HG02938 (cell line): ENCODE results near the gene MEIS2.

Experiments used
- ATAC-seq: cut with Tn5 transposase; IDR thresholded peaks from one replicate; pipeline ENCODE4 v1.9.1; 2021; ENCODE audit warnings: mild to moderate bottlenecking, moderate library complexity; ENCODE audit not compliant: unreplicated experiment

The MEIS2 gene

DNA sequence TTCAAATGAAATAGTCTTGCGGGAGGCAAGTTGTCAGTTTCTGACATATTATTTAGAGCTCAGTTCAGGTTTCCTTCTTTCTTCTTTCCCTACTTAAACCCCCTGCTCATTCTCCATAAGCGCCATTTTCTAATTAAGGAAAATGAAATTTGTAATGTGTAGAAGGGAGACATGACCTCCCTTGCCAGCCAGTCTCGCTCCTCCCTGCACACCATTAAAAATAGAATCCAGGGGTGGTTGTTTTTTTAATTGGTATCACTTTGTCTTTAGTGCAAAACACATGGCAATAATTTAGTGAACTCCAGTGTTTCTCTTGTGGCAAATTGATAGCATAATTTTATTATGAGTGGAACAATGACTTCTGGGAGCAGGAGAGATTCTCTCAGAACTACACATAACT, 160.1 kb downstream of the MEIS2 start:
- ATAC-seq: no peak

DNA sequence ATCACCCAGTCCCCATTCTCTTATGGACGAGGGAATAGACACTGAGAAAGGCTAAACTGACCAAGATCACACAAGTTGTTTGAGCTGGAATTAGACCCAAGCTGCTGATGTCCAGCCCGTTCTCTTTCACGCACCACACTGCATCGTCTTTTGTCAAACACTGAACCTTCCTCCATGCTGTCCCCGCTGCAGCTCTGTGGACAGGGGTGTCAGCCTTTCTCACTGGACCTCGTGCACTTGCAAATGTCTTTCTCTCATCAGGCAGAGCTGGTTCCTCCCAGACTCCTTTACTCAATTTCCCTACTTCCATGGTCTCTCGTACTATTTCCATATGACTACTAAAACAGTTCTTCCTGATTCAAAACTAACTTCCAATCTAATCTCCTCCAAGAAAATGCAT, 161.6 kb downstream of the MEIS2 start:
- ATAC-seq: no peak

DNA sequence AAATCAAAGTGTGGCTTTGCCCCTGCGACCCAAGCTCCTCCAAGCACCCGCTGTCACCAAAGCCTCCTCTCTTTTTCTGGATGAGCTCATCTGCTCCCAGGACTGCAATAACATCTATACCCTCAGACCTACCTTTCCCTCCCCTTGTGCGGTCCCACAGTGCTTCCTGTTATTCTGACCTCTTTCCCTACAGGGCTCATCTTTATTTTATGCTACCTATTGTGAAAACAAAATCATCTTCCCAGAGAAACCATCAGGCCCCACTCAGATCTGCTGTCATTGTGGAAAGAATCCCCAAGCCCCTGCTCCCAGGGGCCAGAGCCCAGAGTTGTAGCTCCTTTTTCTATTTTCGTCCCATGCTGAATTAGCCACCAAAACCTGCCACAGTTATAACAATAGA, 162.2 kb downstream of the MEIS2 start:
- no peak for ATAC-seq

DNA sequence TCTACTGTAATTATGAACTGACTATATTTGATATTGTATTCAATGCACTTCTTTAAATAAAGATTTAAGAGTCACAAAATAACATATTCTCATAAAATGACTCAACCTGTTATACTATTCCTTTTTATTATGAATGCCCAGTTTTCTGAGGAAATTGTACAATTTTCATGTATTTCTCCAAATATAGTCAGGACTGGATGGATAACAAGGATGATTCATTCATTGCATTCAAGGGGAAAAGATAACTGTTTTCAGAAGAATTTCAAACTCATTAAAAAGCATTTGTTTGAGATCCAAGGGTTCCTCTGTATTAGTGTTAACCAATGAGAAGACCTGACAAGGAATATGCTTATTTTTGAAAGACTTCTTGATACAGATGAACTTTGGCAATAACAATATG, 163.7 kb downstream of the MEIS2 start:
- ATAC-seq: no peak

DNA sequence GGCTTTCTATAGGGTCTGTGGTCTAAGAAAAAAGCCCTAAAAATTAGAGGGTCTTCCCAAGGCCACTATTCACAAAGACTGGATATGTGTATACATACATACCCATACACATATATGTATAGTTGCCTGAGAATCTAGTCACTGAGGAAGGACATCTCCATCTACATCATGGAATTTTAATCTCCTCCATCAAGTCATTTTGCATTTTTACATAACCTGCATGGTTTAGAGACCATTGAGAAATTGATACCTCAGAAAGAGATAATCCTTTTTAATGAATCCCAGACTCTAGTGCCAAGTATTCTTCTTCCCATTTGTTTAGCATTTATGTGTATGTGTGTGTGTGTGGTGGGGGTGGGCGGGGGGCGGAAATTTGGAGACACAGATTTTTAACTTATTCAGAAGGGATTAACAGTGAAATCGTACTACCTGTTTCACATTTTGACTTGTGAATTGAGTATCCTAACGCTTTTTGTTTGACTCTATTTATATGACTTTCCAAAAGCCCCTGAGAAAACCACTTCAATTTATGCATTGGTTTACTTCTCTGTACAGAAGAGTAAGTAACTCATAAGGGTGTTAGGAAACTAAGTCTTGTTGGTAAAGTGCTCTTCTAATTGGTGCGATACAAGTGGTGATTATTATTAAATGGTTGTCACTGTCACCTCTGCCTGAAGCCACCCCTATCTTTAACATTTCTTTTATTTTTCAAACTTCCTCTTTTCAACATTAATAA, 166.9 kb downstream of the MEIS2 start:
- no peak for ATAC-seq

DNA sequence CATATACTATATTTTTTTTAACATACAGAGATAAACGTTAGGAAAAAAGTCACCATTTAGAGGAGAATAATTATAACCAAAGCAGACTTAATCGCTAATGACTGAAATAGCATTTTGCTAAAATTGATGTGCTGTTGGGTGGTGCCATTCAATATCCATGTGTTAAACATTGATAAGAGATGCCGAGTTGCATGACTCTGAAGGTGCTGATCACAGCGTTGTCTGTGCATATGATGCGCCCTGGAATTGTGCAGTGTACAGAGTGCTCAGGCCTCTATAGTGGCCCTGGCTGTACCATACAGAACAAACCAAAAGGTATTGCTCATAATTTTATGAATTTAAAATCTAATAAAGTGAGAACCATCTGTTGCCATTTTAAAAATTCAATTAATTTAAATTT, 168.3 kb downstream of the MEIS2 start:
- no peak for ATAC-seq

DNA sequence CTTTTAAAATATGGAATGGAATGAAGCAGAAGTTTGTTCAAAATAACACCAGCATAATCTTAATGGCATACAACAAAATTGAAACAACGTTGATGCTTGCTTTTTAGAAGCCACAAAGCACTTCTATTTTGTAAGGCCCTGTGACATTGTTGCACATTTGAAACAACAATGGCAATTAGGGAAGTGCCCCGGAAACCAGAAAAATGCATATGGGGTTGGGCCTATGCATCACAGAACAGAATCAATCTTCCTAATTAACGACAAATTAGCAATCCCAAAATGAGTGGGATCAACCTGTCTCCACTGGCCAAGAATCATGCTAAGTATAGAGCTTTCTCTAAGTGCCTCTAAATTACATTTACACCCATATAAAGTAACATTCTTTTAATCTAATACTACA, 168.9 kb downstream of the MEIS2 start:
- ATAC-seq: no peak

DNA sequence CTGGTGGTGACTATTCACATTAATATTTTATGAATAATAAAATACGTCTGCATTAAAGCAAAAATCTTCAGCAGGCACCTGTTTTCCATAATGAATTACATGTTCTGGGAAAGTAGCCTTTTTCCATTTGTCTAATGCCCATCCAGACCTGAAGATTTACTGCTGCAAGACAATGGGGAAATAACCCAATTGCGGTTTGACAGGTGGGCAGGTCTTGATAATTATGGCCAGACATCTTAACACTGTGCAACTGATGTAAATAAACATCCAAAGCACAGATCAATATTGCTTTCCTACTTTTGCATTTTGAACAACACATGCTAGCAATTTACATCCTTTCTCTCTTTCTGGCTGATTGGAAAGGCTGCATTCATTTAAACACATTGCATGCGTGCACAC, 173.9 kb downstream of the MEIS2 start:
- ATAC-seq: no peak

DNA sequence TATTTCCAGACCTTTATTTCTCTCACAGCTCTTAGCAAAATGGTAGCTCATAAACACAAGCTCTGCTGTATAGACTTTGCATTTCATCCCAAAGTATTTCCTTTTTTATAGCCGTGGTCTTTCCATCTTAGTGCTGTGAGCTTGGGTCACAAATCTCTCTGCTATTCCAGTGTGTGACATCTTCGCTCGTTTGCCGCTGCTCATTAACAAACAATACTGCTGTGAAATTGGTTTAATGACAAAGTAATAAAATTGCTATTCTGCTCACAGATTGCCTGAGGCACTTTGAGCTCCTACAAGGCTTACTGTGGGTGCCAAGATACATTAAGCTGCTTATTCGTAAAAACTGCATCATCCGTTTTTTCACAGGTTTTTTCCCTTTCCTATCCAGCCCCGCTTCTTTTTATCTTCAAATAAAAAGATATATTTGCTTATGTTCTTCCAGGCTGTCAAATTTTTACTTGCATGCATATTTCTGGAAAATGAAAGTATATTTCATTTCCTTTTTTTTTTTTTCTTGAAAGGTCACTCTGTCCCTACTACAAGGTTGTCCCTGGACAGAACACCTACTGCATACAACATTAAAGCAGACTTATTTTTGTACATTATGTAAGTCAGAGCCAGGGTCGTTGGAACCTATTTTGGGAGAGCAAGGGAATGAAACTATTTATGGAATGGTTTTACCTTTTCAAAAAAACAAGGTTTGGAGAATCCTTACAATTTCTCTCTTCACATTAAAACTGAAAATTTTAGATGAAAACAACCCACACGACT, 174.5 kb downstream of the MEIS2 start:
- ATAC-seq: no peak

DNA sequence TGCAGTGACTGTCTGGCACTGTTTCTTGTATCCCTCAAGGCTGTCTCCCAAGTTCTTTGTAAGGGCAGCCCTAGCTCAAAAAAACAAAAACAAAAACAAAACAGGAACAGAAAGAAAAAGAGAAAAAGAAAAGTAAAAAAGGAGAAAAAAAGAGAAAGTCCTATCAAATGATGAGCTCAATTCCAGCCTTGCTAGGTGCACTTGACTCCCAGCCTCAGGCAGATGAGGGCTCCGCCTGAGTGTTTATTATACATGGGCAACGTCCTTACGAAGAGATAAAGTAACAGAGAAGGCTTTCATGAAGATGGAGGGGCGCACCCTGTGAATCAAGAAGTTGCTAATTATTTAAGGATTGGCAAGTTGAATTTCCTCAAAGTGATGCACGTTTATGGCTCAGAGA, 175.3 kb downstream of the MEIS2 start:
- no peak for ATAC-seq

DNA sequence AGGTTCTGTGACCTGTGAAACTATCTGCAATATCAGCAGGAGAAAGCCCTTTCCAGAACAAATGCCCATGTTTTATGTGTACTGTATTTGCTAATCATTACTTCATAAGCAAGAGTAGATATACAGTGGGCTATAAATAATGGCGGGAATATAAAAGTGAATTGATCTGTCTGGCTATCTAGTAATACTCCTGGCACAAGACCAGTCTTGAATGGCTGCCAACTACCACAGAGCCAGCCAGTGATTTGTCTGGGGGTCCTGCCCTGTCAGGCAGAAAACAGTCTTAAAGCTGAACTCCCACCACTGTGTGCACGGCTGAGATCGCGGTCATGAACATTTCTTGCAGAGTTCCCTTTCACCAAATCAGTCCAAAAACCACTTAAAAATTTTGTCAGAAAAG, 176.3 kb downstream of the MEIS2 start:
- ATAC-seq: no peak

DNA sequence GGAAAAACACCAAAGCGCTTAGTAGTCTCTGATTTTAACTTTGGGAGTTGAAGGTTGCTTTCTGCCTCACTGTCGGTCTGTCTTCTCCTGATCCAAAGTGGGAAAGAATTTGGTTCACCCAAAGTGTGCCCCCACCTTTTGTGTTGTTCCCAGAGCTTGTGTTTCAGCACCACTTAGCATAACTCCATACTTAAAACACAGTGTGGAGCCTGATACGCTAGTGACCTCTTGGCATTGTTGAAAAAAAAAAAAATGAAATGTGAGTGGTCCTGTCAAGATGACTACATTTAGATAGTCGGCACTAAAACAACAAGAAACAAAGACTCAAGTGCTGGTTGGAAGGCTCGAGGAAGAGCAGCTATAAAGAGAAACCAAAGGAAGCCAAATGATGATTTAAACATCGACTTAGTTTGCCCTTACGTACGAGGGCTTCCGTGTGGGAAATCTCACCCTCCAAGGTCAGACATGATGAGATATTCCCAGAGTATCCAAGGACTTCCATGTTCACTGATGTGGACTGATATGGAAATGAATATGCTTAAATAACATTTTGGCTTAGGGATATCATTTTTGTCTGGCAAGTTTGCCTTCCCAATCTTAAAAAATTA, 178.8 kb downstream of the MEIS2 start:
- ATAC-seq: no peak

DNA sequence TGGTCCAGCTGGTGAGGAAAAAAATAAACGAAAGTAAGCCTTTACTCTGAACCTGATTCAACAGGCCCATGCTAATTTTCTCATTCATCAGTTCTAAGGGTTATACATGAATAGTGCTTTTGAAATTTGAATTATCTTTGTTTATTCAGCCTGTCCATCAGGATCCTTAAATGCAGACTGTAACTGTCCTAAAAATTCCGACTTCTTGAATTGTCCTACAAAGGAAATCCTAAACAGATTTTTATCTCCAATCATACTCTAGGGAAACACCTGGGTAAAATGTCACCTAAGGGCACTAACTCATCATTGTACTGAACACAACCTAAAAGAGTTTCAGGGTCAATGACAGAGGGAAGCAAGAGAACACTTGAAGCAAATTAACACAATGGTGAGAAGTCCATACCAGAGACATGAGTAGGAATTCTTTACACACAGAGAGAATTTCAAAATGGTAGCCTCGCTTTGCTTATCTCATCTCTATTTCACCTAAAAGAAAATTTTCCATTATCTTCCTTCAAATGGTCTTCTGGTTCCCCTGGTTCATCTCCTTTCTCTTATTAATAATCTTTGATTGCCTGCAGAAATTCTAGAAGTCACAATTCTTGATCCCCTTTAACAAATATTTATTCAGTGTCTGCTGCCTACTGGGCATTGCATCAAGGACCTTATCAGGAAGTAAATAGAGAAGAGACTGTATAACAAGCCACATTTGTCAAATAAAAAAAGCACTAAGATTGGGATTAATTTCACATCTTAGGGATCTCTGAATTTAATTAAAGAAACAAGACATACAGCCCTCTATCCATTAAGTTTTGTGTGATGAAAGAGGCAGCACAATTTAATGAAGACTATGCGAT, 182.7 kb downstream of the MEIS2 start:
- no peak for ATAC-seq

DNA sequence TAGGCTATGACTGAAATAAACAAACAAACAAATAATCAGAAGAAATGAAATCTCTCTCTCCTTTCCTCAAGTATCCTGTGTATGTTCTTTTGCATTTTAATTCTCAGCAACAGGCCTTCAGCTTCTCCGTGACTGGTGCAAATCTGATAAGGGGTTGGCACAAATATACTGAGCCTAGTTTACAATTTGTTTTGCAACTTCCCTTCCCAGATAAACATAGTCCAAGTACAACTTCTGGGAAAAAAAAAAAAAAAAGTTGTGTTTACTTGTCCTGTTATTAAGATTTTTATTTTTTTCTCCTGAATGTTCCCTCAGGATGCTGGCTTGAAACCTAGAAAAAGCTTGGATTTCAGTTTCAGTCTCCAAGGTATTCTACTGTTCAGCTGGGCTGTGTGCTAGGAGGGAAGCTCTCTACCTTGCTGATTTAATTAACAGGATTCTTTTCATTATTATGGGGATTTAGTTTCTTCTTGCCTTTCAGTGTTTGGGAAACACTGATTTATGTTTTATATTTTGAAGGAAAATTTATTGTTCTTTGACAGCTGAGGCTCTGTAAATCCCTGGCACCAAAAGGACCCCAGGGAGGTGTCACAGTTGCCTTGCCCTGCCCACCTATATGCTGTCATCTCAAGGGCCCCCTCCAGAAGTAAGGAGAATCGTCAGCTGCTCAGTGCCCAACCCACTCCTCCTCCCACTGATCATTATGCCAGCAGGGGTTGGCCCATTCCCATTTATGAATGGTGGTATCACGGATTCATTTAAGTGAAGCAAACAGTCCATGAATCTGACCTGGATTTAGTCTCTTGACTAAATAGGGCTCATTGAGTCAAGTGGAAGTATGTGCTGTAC, 185.2 kb downstream of the MEIS2 start:
- no peak for ATAC-seq

DNA sequence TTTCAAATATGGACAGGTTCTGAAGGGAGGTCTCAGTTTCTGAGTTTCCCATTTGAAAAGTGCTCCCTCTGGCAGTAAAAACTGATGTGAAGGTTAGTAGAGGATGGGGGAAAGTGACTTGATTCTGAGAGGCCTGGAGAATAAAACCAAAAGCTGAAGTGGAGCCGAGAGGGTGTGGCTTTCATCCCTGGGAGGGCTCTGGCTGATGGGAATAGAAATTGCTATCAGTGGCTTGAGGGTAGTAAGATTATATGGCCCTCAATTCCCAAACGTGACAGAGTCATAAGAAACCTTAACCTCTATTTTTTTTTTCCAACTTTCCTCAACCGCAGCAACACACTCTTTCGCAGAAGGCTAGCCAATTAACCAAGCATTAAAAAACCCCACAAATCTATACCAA, 185.9 kb downstream of the MEIS2 start:
- ATAC-seq: no peak

DNA sequence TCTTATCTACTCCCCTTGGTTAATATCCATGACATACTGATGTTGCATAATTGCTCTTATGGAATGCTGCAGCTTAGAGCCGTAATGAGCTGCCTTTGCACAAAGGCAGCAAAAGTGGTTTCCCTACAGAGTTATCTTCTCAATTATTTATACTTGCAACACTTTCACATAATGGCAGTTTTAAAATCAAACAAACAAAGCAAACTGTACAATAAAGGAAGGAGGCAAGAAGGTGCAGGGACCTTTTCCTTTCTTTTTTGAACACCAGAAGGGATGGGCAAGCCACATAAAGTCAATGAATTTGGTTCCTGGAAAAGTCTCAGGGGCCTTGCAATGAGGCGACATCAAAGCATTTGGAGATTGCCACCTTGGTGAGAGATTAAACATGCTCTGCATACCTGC, 188.0 kb downstream of the MEIS2 start:
- no peak for ATAC-seq

DNA sequence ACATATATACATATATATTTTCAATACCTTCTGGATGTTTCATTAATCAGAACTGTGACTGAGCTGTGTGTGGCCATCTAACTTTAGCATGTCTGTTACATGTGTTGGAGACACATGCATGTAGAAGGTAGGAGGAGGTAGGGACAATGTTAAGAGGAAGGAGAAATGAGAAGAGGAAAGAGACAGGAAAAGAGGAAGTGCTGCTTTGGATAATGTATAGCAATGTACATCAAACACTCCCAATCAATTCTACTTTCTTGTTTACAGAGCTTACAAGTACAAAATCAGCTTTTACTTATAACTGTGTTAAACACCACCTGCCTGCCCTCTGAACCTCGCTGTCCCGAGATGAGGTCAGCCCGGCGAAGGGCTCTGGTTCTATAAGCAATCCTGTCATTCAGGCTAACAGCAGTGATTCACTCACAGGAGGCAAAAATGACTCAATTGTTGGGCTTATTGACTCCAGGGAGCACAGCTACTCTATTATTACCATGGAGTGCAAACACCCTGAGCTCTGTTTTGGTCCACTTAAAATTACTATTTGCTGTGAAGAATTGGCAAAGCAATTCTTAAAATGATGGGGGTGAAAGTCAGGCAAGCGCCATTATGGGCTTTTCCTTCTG, 188.9 kb downstream of the MEIS2 start:
- ATAC-seq: no peak

DNA sequence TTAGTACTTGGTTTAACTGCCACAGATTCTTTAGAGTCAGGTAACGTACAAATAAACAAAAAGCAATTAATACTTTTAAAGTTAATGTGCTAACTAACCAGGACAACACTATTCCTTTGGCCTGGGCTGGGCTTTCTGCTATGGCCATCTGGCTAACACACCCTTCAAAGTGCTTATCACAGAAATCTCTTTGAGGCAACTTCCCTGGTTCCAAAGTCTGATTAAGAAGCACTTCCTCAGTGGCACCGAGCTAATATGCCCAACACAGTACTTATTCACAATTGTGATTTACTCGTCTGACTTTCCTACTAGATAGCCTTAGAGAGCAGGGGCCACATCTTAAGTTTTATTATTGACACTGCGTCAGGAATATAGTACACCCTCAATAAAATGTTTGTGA, 191.4 kb downstream of the MEIS2 start:
- no peak for ATAC-seq

DNA sequence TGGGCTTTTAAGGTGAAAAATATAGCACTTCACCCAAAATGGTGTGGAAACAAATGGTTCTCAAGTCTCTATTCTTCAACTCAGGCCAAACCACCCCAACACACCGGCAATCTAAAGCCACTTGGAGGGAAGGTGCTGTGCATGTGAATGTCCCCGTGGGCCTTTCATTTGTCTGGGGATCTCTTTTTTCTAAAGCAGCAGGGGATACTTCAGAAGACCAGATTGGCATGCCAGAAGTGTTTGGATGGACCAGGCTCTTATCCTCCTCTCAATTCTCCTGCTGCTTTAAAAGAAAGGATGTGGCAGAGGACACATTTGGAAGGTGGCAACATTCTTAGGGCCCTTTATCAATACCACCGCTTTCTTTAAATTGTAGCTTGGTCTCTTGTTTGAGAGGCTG, 193.1 kb downstream of the MEIS2 start:
- ATAC-seq: no peak

DNA sequence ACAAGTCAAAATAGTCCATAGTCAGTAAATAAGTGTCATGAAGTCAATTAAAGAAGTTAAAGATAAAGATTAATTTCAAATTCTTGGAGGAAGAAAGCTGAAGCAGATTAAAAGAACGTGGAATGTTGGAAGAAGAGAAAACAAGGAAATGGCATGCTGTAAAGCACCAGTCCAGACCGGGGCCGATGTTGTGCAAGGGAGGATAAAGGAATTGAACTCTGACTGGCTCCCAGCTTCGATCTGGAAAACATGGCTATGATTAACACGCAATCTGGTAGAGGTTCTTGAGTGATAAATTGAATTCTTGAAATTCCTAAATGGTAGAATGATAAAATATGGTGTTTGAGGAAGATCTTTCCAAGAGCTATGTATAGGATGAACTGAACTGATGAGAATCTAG, 194.4 kb downstream of the MEIS2 start:
- no peak for ATAC-seq
